Hematopoietic multipotent progenitor cell treated with erythropoietin and hydrocortisone succinate and interleukin-3 and kit ligand, for 6 days (in vitro differentiated cells): Measurements from ENCODE around the gene ITPA.
A peak's percentile ranks its signal among the peaks of the same experiment; 100 is the strongest.

ENCODE experiments used
- DNase-seq: peaks from one replicate; pipeline ENCODE4 v3.0.0-alpha.2; 2015

The ITPA gene

DNA sequence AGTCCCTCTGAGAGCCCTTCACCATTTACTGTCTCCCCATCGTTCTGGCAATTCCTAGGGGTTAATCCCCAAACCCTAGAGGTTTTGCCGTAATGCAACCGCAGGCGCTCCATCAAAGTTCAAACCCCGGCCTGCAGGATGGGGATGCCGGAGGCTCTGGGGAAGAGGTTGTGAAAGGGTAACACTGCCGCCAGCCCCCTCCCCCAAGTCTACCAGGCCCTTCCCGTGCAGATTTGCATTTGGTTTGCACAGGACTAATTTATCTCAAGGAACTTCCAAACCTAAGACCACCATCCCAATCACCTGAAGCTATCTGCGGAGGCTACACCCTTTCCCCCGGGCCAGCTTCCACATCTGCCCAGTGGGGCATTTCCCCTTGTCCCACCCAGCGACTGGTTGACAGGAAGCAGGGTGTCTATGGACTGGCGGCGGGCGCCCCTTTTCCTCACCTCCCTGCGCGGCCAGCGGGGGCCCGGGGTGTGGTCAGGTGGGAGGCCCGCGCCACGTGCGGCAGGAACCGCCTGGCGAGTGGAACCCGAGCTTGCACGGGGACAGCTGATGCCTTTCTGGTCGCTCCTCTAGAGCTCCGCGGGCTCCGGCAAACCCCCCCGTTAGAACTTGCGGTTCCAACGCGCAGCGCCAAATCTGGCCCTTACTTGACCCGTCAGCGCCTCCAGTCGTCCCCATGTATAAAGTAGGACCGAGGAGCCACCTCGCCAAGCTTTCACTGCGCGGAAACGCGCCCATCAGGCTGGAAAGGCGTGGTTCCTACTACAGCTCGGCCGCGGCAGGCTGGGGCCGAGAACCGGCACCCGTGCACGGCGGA is 39.1 kb downstream of the ITPA start:
- peak; percentile 71 for DNase-seq

DNA sequence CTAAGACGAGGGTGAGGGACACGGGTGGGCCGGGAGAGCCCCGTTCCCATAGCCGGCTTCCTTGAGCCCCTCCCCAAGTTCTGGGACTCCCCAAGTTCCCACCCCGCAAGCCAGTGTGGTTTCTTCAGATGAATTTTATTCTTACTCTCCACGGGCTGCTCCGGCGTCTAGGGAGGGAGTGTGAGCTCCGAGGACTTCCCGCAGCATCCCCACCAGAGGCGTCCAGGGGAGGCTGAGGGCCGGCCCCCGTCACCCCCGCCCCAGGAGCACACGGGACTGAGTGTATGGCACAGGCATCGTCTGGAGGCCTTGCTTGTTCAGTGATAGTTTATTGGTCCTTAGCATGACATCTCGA is 39.7 kb downstream of the ITPA start:
- no peak for DNase-seq

DNA sequence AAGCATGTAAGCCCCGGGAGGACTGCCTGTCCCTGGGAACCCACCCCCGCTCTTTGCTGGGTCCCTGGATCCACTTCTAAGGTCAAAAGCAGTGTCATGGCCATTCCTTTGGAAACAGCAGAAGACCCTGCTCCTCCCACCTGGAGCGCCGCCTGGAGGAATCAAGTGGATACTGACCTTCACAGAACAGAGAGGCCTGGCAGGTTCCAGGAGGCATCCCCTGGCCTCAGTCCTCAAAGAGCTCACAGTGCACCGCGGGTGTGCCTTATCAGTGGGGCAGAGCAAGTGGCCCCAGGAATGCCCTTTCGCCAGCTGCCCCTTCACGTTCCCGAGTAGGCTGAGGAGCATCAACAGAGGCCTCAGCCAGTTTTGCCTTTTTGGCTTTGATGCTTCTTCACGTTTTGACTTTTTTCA is 40.8 kb downstream of the ITPA start:
- no peak for DNase-seq

DNA sequence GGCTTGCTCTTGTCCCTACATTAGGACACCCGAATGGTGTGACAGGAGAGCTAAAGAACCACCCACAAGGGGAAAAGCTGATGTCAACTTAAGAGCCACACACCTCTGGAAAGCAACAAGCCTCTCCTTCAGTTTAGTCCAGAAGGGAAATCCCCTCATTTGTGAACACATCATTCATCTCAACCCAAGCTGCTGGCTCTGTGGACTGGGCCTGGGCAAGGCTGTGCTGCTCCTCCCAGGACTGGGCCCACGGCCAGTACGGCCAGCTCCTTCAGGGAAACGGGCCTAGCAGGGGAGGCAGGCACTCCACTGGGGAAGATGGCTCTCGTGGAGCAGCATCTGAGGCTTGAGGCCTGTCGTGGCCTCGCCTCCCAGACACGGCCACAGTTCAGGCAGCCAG is 42.5 kb downstream of the ITPA start:
- DNase-seq, result no peak

DNA sequence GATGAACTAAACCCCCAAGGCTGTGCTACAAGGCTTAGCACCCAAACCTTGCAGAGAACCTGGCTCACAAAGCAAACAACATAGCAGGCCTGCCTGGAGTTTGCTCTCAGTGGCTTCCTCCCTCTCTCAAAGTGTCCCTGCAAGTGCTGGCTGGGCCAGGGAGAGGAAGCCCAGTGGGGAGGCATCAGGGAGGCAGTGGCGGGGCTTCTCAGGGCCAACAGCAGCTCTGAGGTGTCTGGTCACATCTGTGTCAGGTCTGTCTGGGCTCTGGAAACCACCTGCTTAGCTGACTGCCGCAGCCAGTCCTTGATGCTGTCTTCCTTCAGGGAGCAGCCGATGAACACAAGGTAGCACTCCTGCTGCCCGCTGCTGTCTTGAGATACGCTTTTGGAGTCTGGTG is 46.4 kb downstream of the ITPA start:
- DNase-seq, result no peak

DNA sequence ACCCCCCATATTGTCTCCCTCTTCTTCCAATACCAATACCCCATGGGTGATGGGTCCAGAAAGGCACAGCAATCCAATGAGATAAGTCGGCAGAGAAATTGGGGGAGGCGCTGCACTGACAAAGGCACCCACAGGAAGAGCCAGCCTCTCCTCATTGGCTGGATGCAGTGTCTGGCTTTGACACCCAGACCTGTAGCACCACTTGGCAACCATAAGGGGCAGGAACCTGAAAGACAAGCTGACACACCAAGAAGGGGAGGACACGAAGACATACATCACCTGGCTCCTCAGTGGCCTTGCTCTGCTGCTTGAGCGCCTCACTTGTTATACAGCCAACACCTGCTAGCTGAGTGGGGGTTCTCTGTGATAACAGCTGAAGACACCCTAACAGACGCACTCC is 49.1 kb downstream of the ITPA start:
- DNase-seq, result no peak

DNA sequence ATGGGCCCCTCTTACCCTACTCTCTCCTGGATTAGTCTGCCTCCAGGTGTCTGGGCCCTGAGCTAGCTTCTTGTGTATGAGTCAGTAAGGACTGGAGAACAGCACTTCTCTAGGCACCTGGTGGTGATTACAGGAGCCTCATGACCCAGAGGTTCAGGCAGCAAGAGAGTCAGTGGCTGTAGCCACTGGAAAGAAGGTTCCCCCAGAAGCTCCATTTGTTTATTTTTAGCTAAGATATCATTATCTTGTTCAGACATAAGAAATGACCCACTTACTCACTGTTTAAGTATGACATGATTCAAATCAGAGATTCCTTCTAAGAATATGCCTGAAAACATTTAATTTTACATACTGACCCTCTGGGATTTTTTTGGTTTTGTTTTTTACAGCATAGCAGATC is 53.3 kb downstream of the ITPA start:
- DNase-seq, result no peak

DNA sequence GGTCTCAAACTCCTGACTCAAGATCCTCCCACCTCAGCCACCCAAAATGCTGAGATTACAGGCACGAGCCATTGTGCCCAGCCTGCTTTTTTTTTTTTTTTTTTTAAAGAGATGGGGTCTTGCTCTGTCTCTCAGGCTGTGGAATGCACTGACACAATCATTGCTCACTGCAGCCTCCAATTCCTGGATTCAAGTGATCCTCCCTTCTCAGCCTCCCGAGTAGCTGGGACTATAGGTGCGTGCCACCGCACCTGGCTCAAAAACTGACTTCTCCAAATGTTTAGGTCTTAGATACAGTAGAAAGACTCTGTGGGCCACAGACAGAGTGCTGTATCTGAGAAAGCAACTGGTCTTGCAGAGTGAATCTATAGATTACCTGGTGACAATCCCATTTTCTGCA is 60.8 kb downstream of the ITPA start:
- DNase-seq, result no peak

DNA sequence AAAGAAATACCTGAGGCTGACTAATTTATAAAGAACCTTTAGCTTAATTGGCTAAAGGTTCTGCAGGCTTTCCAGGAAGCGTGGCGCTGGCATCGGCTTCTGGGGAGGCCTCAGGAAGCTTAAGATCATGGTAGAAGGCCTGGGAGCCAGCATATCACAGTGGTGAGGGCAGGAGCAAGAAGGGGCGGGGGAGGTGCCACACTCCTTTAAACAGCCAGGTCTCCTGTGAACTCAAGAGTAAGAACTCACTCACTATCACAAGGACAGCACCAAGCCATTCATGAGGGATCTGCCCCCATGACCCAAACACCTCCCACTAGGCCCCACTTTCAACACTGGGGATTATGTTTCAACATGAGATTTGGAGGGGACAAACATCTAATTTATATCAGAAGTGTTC is 64.1 kb downstream of the ITPA start:
- no peak for DNase-seq
